ENCODE data around the gene GAB2.

Gene GAB2

DNA sequence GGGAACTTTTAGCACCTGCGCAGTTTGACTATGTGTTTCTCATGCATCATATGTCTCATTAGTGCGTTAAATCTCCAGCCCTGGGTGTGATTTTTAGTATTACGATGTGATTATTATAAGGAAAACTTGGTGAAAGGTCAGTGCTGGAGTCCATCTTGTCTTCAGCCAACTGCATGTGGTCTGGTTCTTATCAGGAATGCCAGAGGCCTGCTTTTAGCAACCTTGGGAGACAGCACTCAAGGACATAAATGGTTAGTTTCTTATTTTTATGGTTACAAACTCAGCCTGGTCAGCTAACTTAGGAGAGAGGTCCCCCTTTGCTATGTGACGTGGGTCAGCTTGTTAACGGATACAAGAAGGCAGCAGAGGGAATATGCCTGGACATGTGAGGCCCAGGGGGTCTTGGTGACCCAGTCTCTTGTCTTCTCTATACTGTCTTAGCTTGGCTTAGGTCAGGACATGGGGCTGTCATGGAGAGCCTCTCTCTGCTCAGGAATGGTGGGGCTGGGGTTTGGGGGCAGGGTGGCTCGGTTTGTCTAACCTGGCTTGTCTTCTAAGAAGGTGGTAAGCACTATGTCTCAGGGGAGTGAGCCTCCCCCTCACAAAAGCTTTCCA, 250.7 kb downstream of the GAB2 start:
- TF ChIP-seq, protein P1, sequence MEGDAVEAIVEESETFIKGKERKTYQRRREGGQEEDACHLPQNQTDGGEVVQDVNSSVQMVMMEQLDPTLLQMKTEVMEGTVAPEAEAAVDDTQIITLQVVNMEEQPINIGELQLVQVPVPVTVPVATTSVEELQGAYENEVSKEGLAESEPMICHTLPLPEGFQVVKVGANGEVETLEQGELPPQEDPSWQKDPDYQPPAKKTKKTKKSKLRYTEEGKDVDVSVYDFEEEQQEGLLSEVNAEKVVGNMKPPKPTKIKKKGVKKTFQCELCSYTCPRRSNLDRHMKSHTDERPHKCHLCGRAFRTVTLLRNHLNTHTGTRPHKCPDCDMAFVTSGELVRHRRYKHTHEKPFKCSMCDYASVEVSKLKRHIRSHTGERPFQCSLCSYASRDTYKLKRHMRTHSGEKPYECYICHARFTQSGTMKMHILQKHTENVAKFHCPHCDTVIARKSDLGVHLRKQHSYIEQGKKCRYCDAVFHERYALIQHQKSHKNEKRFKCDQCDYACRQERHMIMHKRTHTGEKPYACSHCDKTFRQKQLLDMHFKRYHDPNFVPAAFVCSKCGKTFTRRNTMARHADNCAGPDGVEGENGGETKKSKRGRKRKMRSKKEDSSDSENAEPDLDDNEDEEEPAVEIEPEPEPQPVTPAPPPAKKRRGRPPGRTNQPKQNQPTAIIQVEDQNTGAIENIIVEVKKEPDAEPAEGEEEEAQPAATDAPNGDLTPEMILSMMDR (IDR thresholded peaks at IDR 0.05; ENCODE audit: low read depth, low read length): no peak
- DNase-seq: no peak
- Histone ChIP-seq H3K27me3 (no peaks in the 10 kb centered on the region), H3K4me1 (peaks cover 37% of the 10 kb centered on the region), H3K9me3 (no peaks in the 10 kb centered on the region), H3K4me3 (ENCODE audit: low read depth, low read length) (no peak overlapping the region), H3K36me3 (no peaks in the 10 kb centered on the region)
